PFSK-1 (cell line): Measurements from ENCODE around the gene SH3BP1.

Experiments used
- POLR2AphosphoS5 ChIP-seq: IDR thresholded peaks from 2 replicates; pipeline ENCODE4 v1.6.1; 2012; ENCODE audit warnings: low read depth, mild to moderate bottlenecking, control low read depth, low read length, moderate library complexity
- REST ChIP-seq, 2 experiments: IDR thresholded peaks; 2 replicates each; pipeline versions ENCODE4 v1.6.1 to v1.8.0; 2011 to 2012; ENCODE audit warnings: low read depth in 2 of 2, low read length in 2 of 2, control low read depth in 1 of 2, inconsistent platforms in 1 of 2, mild to moderate bottlenecking in 1 of 2, moderate library complexity in 1 of 2; ENCODE audit not compliant: insufficient read depth in 1 of 2
- SIN3A ChIP-seq: IDR thresholded peaks from 2 replicates; pipeline ENCODE4 v1.6.1; 2012; ENCODE audit warnings: mild to moderate bottlenecking, low read length, moderate library complexity, borderline replicate concordance; ENCODE audit not compliant: insufficient read depth

- TF ChIP-seq REST (IDR thresholded peaks at IDR 0.05; ENCODE audit: insufficient read depth in 1 of 2, low read depth in 2 of 2, low read length in 2 of 2) (no peak), POLR2AphosphoS5 (no peak), SIN3A (no peak)
Observed at GRCh38 chr22:37654563-37655251, 15.2 kb downstream of the SH3BP1 start.
